ENCODE measurements around the gene CD226.

GRCh38 chr18:69978732-69979715, 31.4 kb upstream of the CD226 start:
- TF ChIP-seq CTCF (IDR thresholded peaks at IDR 0.05 in 2 of 3, conservative IDR thresholded peaks at IDR 0.05 in 1 of 3; ENCODE audit: control insufficient read depth in 2 of 3, extremely low read depth in 1 of 3, insufficient read depth in 1 of 3, low read depth in 3 of 3, low read length in 3 of 3) (no peak), EP300 (IDR thresholded peaks at IDR 0.05; ENCODE audit: borderline replicate concordance in 1 of 2, control insufficient read depth in 1 of 2, low read depth in 2 of 2, low read length in 2 of 2) (no peak; a peak in 1 of 4 replicates), RBBP5 (conservative IDR thresholded peaks at IDR 0.05) (no peak), NR2C2 (IDR thresholded peaks at IDR 0.05; ENCODE audit: borderline replicate concordance, control insufficient read depth, insufficient read length, low read depth) (no peak)
